ENCODE data around the gene HFE.
"Not testable (repeated sequence)": the region's sequence is repeated elsewhere in the genome, so short reads cannot be mapped to it uniquely, and the experiment has no call there.

Gene HFE

GRCh38 chr6:26058477-26059033, 28.7 kb upstream of the HFE start:
- not testable (repeated sequence) for DNase-seq (ENCODE audit: low read depth in 2 of 3, low spot score in 2 of 3)

GRCh38 chr6:26059941-26060340, 27.3 kb upstream of the HFE start:
- no peak for DNase-seq (ENCODE audit: low read depth in 2 of 3, low spot score in 2 of 3)

GRCh38 chr6:26064619-26065257, 22.5 kb upstream of the HFE start:
- DNase-seq (ENCODE audit: low read depth in 2 of 3, low spot score in 2 of 3) = no peak

- no peak for DNase-seq (ENCODE audit: low read depth in 2 of 3, low spot score in 2 of 3)
Measured at GRCh38 chr6:26065952-26066380, 21.3 kb upstream of the HFE start.

GRCh38 chr6:26067367-26067766, 19.9 kb upstream of the HFE start:
- no peak for DNase-seq (ENCODE audit: low read depth in 2 of 3, low spot score in 2 of 3)

- DNase-seq (ENCODE audit: low read depth in 2 of 3, low spot score in 2 of 3) = no peak
Measured at GRCh38 chr6:26068036-26068435, 19.2 kb upstream of the HFE start.

- no peak for DNase-seq (ENCODE audit: low read depth in 2 of 3, low spot score in 2 of 3)
Measured at GRCh38 chr6:26071135-26071534, 16.1 kb upstream of the HFE start.

GRCh38 chr6:26075063-26075717, 12.0 kb upstream of the HFE start:
- no peak for DNase-seq (ENCODE audit: low read depth in 2 of 3, low spot score in 2 of 3)

- not testable (repeated sequence) for DNase-seq (ENCODE audit: low read depth in 2 of 3, low spot score in 2 of 3)
Measured at GRCh38 chr6:26078066-26078465, 9.2 kb upstream of the HFE start.

GRCh38 chr6:26081096-26081495, 6.1 kb upstream of the HFE start:
- not testable (repeated sequence) for DNase-seq (ENCODE audit: low read depth in 2 of 3, low spot score in 2 of 3)

GRCh38 chr6:26086211-26086610, 1.0 kb upstream of the HFE start:
- DNase-seq (ENCODE audit: low read depth in 2 of 3, low spot score in 2 of 3) = no peak

- no peak for DNase-seq (ENCODE audit: low read depth in 2 of 3, low spot score in 2 of 3)
Measured at GRCh38 chr6:26088344-26088743, 1.1 kb downstream of the HFE start.

- DNase-seq (ENCODE audit: low read depth in 2 of 3, low spot score in 2 of 3) = no peak
Measured at GRCh38 chr6:26089272-26089671, 2.0 kb downstream of the HFE start.

- DNase-seq (ENCODE audit: low read depth in 2 of 3, low spot score in 2 of 3) = no peak
Measured at GRCh38 chr6:26092443-26092842, 5.2 kb downstream of the HFE start.

GRCh38 chr6:26094036-26094435, 6.8 kb downstream of the HFE start:
- DNase-seq (ENCODE audit: low read depth in 2 of 3, low spot score in 2 of 3) = no peak

- DNase-seq (ENCODE audit: low read depth in 2 of 3, low spot score in 2 of 3) = no peak
Measured at GRCh38 chr6:26097268-26097875, 10.1 kb downstream of the HFE start.

GRCh38 chr6:26103141-26103769, 16.0 kb downstream of the HFE start:
- DNase-seq (ENCODE audit: low read depth in 2 of 3, low spot score in 2 of 3) = no peak

GRCh38 chr6:26103770-26104456, 16.7 kb downstream of the HFE start:
- DNase-seq (ENCODE audit: low read depth in 2 of 3, low spot score in 2 of 3) = peak; percentile 71 to 80 (median 74)

GRCh38 chr6:26104457-26105108, 17.4 kb downstream of the HFE start:
- DNase-seq (ENCODE audit: low read depth in 2 of 3, low spot score in 2 of 3) = no peak

- no peak for DNase-seq (ENCODE audit: low read depth in 2 of 3, low spot score in 2 of 3)
Measured at GRCh38 chr6:26105109-26105730, 18.0 kb downstream of the HFE start.

All from activated CD8-positive, alpha-beta memory T cell treated with anti-CD3 and anti-CD28 coated beads for 48 hours (primary cell).